OCI-LY7 (cell line): ENCODE data around the gene BCL7A. TPM values are rescaled to one million over a fixed set of nuclear protein-coding genes. Genes with fewer than 3 reads are reported as not detected.

Experiments
- BruUV-seq: library from RNA; stranded (reverse); fragments of 400-500 nt; replicated peaks from 2 replicates; lab custom pipeline; 2021; lab: Mats Ljungman, UMichigan
- CTCF ChIA-PET: fragments of 300-600 bp; sonication (Branson Sonifier 250); formaldehyde crosslinking; loops from one replicate; lab custom pipeline; 2022; ENCODE audit warnings: antibody characterized with exemption; ENCODE audit not compliant: unreplicated experiment; lab: Charles Lee
- POLR2A ChIA-PET: fragments of 300-600 bp; sonication (Branson Sonifier 250); formaldehyde crosslinking; loops from one replicate; lab custom pipeline; 2022; ENCODE audit warnings: antibody characterized with exemption; lab: Charles Lee
- DNase-seq: peaks from one replicate; pipeline ENCODE4 v3.0.0-alpha.2; 2015; ENCODE audit warnings: low spot score
- H2AFZ ChIP-seq: fragments of 200-600 bp; sonication (generic), shearing (Covaris generic); 2 replicates; pipeline ENCODE4 v1.6.1; 2014; ENCODE audit warnings: mild to moderate bottlenecking, antibody characterized with exemption, low read length, moderate library complexity
- H3K27ac ChIP-seq: fragments of 200-600 bp; sonication (generic); 2 replicates; pipeline ENCODE4 v1.5.1; 2014; ENCODE audit warnings: mixed run types, low read depth, mild to moderate bottlenecking, moderate library complexity, low read length, inconsistent platforms; ENCODE audit not compliant: poor library complexity, severe bottlenecking
- H3K36me3 ChIP-seq: fragments of 200-600 bp; sonication (generic); 2 replicates; pipeline ENCODE4 v1.6.1; 2014; ENCODE audit warnings: mild to moderate bottlenecking, antibody characterized with exemption, low read length, moderate library complexity, mixed read lengths; ENCODE audit not compliant: insufficient read depth
- H3K4me1 ChIP-seq: fragments of 200-600 bp; sonication (generic); 2 replicates; pipeline ENCODE4 v1.5.1; 2014; ENCODE audit warnings: mild to moderate bottlenecking, low read length; ENCODE audit not compliant: insufficient read depth, poor library complexity, severe bottlenecking
- H3K4me2 ChIP-seq: fragments of 200-600 bp; sonication (generic); 2 replicates; pipeline ENCODE4 v1.6.1; 2014; ENCODE audit warnings: mild to moderate bottlenecking, low read length
- H3K4me3 ChIP-seq: fragments of 200-600 bp; sonication (generic); 2 replicates; pipeline ENCODE4 v1.5.1; 2014; ENCODE audit warnings: mild to moderate bottlenecking, low read depth, low read length; ENCODE audit not compliant: poor library complexity, severe bottlenecking
- H3K79me2 ChIP-seq: fragments of 200-600 bp; sonication (generic); 2 replicates; pipeline ENCODE4 v1.6.1; 2016; ENCODE audit warnings: low read depth, mild to moderate bottlenecking, low read length, moderate library complexity, mixed read lengths; ENCODE audit not compliant: insufficient read depth
- H3K9me2 ChIP-seq: fragments of 200-600 bp; sonication (generic); 2 replicates; pipeline ENCODE4 v1.6.1; 2016; ENCODE audit warnings: mild to moderate bottlenecking, low read length, mixed read lengths; ENCODE audit not compliant: insufficient read depth
- H3K9me3 ChIP-seq: fragments of 200-600 bp; sonication (generic); 2 replicates; pipeline ENCODE4 v1.6.1; 2014; ENCODE audit warnings: mild to moderate bottlenecking, mixed run types, low read length, mixed read lengths
- H4K20me1 ChIP-seq: fragments of 200-600 bp; sonication (generic); 2 replicates; pipeline ENCODE4 v1.6.1; 2014; ENCODE audit warnings: mild to moderate bottlenecking, antibody characterized with exemption, low read length, moderate library complexity, mixed read lengths; ENCODE audit not compliant: insufficient read depth
- EZH2phosphoT487 ChIP-seq: fragments of 200-600 bp; sonication (generic); IDR thresholded peaks from 2 replicates; pipeline ENCODE4 v1.6.1; 2018; ENCODE audit warnings: low read depth, borderline replicate concordance, mild to moderate bottlenecking, mixed run types, antibody characterized with exemption, low read length, moderate library complexity, mixed read lengths
- intact Hi-C: fragments of 100-400 bp; cut with micrococcal nuclease; formaldehyde crosslinking; loops from one replicate; pipeline ENCODE4 v1.10.0; 2022; ENCODE audit not compliant: unreplicated experiment
- total RNA-seq, 2 experiments: library from RNA; depleted of rRNA in 1 of 2; stranded (reverse); fragments of >200 nt in 1 of 2; shearing (Covaris generic) in 1 of 2; gene quantifications; 2 replicates each; pipeline ENCODE4 v1.2.3, GENCODE V29; 2014 to 2022
- TF ChIP-seq, protein P1 (sequence below): fragments of 200-600 bp; sonication (generic); conservative IDR thresholded peaks from 2 replicates; pipeline ENCODE4 v1.5.1; 2014; ENCODE audit warnings: mild to moderate bottlenecking, antibody characterized with exemption, low read length, moderate library complexity, mixed read lengths

BCL7A gene
- total RNA-seq, 2 experiments from 2014 or later = 76.2 to 84.7 TPM

DNA sequence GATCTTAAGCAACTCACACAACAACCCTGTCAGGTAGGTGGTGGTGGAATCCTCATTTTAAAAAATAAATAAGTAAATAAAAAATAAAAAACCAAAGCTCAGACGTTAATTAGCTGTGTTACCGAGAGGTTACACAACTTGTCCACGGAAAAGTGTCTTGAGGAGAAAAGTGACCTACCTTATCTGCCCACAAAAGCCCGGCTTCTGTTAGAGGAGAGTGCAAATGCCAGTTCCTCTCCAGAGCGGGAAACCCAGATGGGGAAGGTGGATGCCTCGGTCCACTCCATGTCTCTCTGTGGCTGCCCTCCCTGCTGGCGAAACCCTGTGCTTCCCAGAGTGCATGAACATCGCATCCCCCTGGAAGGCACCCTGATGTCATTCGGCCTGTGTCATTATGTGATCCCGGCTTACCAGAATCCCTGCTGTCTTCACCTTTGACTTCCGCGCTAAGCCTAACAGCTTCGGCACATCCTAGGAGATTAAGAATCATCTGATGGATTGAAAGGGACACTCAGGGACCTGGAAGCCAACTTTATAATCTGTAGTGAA is 63.2 kb downstream of the BCL7A start:
- no peak for DNase-seq
- H3K4me1 ChIP-seq = peaks cover 46% of the 10 kb centered on the region
- no peaks in the 10 kb centered on the region for H3K9me3 ChIP-seq
- H3K36me3 ChIP-seq = peaks cover 52% of the 10 kb centered on the region
- H3K9me2 ChIP-seq = no peaks in the 10 kb centered on the region
- peaks cover 24% of the 10 kb centered on the region for H4K20me1 ChIP-seq
- ChIA-PET POLR2A (no interaction called here), CTCF (no interaction called here)
- intact Hi-C loops = no loop called here
- TF ChIP-seq, protein P1, sequence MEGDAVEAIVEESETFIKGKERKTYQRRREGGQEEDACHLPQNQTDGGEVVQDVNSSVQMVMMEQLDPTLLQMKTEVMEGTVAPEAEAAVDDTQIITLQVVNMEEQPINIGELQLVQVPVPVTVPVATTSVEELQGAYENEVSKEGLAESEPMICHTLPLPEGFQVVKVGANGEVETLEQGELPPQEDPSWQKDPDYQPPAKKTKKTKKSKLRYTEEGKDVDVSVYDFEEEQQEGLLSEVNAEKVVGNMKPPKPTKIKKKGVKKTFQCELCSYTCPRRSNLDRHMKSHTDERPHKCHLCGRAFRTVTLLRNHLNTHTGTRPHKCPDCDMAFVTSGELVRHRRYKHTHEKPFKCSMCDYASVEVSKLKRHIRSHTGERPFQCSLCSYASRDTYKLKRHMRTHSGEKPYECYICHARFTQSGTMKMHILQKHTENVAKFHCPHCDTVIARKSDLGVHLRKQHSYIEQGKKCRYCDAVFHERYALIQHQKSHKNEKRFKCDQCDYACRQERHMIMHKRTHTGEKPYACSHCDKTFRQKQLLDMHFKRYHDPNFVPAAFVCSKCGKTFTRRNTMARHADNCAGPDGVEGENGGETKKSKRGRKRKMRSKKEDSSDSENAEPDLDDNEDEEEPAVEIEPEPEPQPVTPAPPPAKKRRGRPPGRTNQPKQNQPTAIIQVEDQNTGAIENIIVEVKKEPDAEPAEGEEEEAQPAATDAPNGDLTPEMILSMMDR = no peak
- no peak for TF ChIP-seq EZH2phosphoT487
- no peak overlapping the region for H3K4me2 ChIP-seq
- no peak overlapping the region for H3K4me3 ChIP-seq
- H2AFZ ChIP-seq = no peak overlapping the region
- H3K79me2 ChIP-seq = peaks cover 34% of the 10 kb centered on the region
- BruUV-seq = no TSS peak
- H3K27ac ChIP-seq = no peak overlapping the region

DNA sequence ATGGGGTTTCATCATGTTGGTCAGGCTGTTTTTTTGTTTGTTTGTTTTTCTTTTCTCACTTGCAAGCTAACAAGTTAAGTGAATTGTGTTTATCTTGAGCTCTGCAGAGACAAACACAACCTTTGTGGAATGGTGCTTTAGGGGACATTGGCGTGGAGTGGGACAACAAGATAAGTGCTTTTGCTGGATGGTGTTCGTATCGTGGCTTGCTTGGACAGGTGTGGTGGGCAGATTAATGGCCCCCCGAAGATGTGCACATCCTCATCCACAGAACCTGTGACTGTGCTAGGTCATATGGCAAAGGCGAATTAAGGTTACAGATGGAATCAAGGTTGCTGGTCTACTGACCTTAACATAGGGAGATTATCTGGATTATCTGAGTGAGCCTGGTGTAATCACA is 63.9 kb downstream of the BCL7A start:
- H3K4me1 ChIP-seq = peaks cover 39% of the 10 kb centered on the region
- TF ChIP-seq EZH2phosphoT487 = no peak
- TF ChIP-seq, protein P1 = no peak
- ChIA-PET CTCF (no interaction called here), POLR2A (interaction anchor here (0.7 kb wide), 1 partner anchor 1003 kb away, joined by 3 read pairs; no protein-coding TSS in a partner anchor)
- peaks cover 56% of the 10 kb centered on the region for H3K36me3 ChIP-seq
- no peak overlapping the region for H2AFZ ChIP-seq
- peaks cover 17% of the 10 kb centered on the region for H4K20me1 ChIP-seq
- H3K4me3 ChIP-seq = no peak overlapping the region
- no peak overlapping the region for H3K27ac ChIP-seq
- no peaks in the 10 kb centered on the region for H3K9me3 ChIP-seq
- BruUV-seq = no TSS peak
- no peak for DNase-seq
- H3K4me2 ChIP-seq = no peak overlapping the region
- H3K79me2 ChIP-seq = peaks cover 31% of the 10 kb centered on the region
- H3K9me2 ChIP-seq = no peaks in the 10 kb centered on the region
- intact Hi-C loops = no loop called here

DNA sequence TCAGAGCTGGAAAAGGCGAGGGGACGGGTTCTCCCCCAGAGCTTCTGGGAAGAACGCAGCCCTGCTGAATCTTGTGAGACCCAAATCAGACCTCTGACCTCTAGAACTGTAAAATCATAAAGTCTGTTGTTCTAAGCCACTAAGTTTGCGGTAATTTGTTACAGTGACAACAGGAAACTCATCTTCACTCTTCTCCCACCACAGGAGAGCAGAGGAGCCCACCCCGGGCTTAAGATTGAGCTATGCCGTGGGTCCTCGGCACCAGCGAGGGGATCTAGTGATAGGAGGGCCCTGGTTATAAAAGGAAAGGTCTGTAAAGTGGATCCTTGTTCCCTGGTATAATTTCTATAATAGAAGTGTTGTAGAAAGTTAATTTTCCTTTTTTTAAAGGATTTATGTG is 64.4 kb downstream of the BCL7A start:
- Histone ChIP-seq H2AFZ (no peak overlapping the region), H3K27ac (no peak overlapping the region), H3K9me2 (no peaks in the 10 kb centered on the region), H3K4me2 (no peak overlapping the region), H3K9me3 (no peaks in the 10 kb centered on the region), H3K79me2 (peaks cover 31% of the 10 kb centered on the region), H3K4me1 (peaks cover 34% of the 10 kb centered on the region), H3K36me3 (peaks cover 62% of the 10 kb centered on the region), H4K20me1 (peaks cover 12% of the 10 kb centered on the region), H3K4me3 (no peak overlapping the region)
- no TSS peak for BruUV-seq
- CTCF ChIA-PET = no interaction called here
- POLR2A ChIA-PET = no interaction called here
- intact Hi-C loops = no loop called here
- DNase-seq = no peak
- TF ChIP-seq, protein P1 = no peak
- no peak for TF ChIP-seq EZH2phosphoT487
